KMS-11 (cell line): Measurements from ENCODE around the gene THBS4.

Experiments used
- H2AFZ ChIP-seq: fragments of 200-600 bp; sonication (generic); 2 replicates; pipeline ENCODE4 v1.6.1; 2016; ENCODE audit warnings: antibody characterized with exemption, mixed run types, low read depth
- H3K27ac ChIP-seq: fragments of 200-600 bp; sonication (generic); 2 replicates; pipeline ENCODE4 v1.6.1; 2016; ENCODE audit warnings: mild to moderate bottlenecking, mixed run types
- H3K27me3 ChIP-seq: fragments of 200-600 bp; sonication (generic); 2 replicates; pipeline ENCODE4 v1.6.1; 2017; ENCODE audit warnings: mild to moderate bottlenecking, low read depth, mixed run types, moderate library complexity; ENCODE audit not compliant: insufficient read depth
- H3K36me3 ChIP-seq: fragments of 200-600 bp; sonication (generic); 2 replicates; pipeline ENCODE4 v1.6.1; 2017; ENCODE audit warnings: mild to moderate bottlenecking, mixed run types; ENCODE audit not compliant: insufficient read depth
- H3K4me1 ChIP-seq: fragments of 200-600 bp; sonication (generic); 2 replicates; pipeline ENCODE4 v1.6.1; 2016; ENCODE audit warnings: mild to moderate bottlenecking, low read depth, mixed run types; ENCODE audit not compliant: poor library complexity, severe bottlenecking
- H3K4me2 ChIP-seq: fragments of 200-600 bp; sonication (generic); 2 replicates; pipeline ENCODE4 v1.7.0; 2016; ENCODE audit warnings: mild to moderate bottlenecking, mixed run types
- H3K4me3 ChIP-seq: fragments of 200-600 bp; sonication (generic); IDR thresholded peaks from 2 replicates; pipeline ENCODE4 v1.6.1; 2017; ENCODE audit warnings: low read depth, low read length, mixed read lengths; ENCODE audit not compliant: insufficient read depth
- H3K79me2 ChIP-seq: fragments of 200-600 bp; sonication (generic); 2 replicates; pipeline ENCODE4 v1.6.1; 2016; ENCODE audit warnings: low read depth, mixed run types; ENCODE audit not compliant: insufficient read depth
- H3K9ac ChIP-seq: fragments of 200-600 bp; sonication (generic); 2 replicates; pipeline ENCODE4 v1.6.1; 2016; ENCODE audit warnings: mild to moderate bottlenecking, mixed run types
- H4K20me1 ChIP-seq: fragments of 200-600 bp; sonication (generic); 2 replicates; pipeline ENCODE4 v1.6.1; 2016; ENCODE audit warnings: mild to moderate bottlenecking, mixed run types; ENCODE audit not compliant: insufficient read depth
- TF ChIP-seq, protein P1 (sequence below): fragments of 200-600 bp; sonication (generic); conservative IDR thresholded peaks from 2 replicates; pipeline ENCODE4 v1.6.1; 2017; ENCODE audit warnings: low read depth, mild to moderate bottlenecking, antibody characterized with exemption, low read length, moderate library complexity, mixed read lengths

Gene THBS4

DNA sequence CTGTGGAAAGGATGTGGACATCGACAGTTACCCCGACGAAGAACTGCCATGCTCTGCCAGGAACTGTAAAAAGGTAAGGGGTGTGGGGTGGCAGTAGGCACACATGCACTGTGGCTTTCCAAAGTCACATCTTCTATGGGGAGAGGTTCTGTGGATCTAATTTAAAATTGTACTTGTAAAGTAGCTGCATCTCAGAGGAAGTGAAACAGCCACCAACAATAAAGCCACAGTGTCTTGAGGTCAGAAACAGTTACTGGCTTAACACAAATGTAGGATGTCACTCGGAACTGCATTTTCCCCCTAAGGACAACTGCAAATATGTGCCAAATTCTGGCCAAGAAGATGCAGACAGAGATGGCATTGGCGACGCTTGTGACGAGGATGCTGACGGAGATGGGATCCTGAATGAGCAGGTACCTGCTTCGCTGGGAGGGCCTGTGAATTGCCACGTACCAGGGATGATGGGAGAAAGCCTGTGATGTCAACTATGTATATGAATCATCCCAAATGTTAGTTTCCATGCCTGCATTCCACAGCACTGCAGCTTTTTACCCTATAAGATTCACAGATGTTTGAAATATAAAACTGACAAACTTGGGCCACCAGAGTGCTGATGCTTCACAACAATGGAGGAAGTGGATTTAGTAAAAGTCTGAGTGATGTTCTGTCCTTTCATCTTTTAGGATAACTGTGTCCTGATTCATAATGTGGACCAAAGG lies 35.3 kb downstream of the THBS4 start:
- no peaks in the 10 kb centered on the region for H3K36me3 ChIP-seq
- H3K4me3 ChIP-seq = no peak overlapping the region
- H3K4me2 ChIP-seq = no peak overlapping the region
- no peaks in the 10 kb centered on the region for H3K79me2 ChIP-seq
- no peak overlapping the region for H3K27ac ChIP-seq
- no peak overlapping the region for H3K9ac ChIP-seq
- H2AFZ ChIP-seq = no peak overlapping the region
- no peaks in the 10 kb centered on the region for H3K27me3 ChIP-seq
- H3K4me1 ChIP-seq = no peaks in the 10 kb centered on the region
- TF ChIP-seq, protein P1, sequence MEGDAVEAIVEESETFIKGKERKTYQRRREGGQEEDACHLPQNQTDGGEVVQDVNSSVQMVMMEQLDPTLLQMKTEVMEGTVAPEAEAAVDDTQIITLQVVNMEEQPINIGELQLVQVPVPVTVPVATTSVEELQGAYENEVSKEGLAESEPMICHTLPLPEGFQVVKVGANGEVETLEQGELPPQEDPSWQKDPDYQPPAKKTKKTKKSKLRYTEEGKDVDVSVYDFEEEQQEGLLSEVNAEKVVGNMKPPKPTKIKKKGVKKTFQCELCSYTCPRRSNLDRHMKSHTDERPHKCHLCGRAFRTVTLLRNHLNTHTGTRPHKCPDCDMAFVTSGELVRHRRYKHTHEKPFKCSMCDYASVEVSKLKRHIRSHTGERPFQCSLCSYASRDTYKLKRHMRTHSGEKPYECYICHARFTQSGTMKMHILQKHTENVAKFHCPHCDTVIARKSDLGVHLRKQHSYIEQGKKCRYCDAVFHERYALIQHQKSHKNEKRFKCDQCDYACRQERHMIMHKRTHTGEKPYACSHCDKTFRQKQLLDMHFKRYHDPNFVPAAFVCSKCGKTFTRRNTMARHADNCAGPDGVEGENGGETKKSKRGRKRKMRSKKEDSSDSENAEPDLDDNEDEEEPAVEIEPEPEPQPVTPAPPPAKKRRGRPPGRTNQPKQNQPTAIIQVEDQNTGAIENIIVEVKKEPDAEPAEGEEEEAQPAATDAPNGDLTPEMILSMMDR = no peak
- no peaks in the 10 kb centered on the region for H4K20me1 ChIP-seq

DNA sequence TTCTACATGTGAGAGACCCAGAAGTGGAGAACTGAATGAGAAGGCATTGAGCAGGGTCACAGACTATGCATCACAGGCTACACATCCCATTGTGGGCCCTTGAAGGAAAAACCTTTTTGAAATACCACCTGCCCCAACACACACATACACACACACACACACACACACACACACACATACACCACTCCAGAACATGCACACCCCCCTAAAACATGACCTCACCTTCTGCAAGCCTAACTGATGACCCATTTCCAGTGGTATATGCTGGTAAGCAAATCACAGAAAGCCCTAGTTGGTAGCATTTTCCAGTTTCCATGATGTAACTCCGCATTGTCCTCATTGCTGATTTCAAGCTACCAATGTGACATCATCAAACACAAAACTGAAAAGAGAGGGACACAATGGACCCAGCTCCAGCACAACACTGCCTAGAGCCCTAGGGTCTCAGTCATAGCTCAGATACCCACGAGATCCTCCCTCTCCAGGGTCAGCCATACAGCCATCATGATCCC lies 36.4 kb downstream of the THBS4 start:
- no peak overlapping the region for H2AFZ ChIP-seq
- no peak overlapping the region for H3K4me3 ChIP-seq
- no peaks in the 10 kb centered on the region for H3K79me2 ChIP-seq
- H3K4me2 ChIP-seq = no peak overlapping the region
- no peaks in the 10 kb centered on the region for H3K36me3 ChIP-seq
- TF ChIP-seq, protein P1 = no peak
- no peak overlapping the region for H3K27ac ChIP-seq
- no peak overlapping the region for H3K9ac ChIP-seq
- H3K27me3 ChIP-seq = no peaks in the 10 kb centered on the region
- no peaks in the 10 kb centered on the region for H4K20me1 ChIP-seq
- H3K4me1 ChIP-seq = no peaks in the 10 kb centered on the region

DNA sequence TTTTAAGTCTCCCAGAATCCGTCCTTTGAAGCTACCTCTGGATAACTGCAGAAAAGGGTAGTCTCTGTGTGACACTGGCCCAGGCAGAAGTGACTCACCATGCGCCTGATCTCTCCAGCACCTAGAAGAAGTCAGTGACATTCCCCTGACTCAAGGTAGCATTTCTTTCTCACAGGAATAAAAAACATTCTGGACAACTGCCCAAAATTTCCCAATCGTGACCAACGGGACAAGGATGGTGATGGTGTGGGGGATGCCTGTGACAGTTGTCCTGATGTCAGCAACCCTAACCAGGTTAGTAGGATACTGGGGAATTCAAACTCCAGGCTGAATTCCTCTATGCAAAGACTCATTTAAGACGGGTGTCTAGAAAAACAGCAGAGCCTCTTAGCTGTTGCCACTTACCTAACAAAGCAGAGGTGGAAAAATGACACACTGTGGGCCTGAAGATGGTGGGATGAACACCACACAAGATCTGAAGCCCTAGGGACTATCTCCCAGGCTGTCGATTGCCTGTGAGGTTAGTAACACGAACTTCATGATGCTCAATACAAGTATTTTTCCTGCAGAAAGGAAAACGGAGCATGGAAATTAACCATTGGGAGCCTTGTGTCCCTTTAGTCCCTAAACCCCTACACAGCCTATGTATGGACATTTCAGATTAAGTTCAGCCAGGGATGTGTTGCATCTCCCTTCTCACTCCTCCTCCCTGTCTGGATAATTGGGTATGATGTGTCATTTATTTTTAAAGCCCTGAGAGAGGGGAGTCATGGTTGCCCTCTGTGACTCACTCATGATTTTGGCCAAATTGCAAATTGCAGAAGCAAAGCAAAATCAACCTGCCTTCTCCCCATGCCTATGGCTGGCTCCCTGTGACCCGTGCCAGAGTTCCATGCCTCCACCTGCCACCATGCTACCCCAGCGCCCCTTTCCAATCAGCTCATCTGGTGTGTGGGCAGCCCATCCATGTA lies 37.2 kb downstream of the THBS4 start:
- Histone ChIP-seq H3K27ac (no peak overlapping the region), H2AFZ (no peak overlapping the region), H4K20me1 (no peaks in the 10 kb centered on the region), H3K27me3 (no peaks in the 10 kb centered on the region), H3K79me2 (no peaks in the 10 kb centered on the region), H3K9ac (no peak overlapping the region), H3K4me3 (no peak overlapping the region), H3K4me2 (no peak overlapping the region), H3K36me3 (no peaks in the 10 kb centered on the region), H3K4me1 (no peaks in the 10 kb centered on the region)
- TF ChIP-seq, protein P1 = no peak

DNA sequence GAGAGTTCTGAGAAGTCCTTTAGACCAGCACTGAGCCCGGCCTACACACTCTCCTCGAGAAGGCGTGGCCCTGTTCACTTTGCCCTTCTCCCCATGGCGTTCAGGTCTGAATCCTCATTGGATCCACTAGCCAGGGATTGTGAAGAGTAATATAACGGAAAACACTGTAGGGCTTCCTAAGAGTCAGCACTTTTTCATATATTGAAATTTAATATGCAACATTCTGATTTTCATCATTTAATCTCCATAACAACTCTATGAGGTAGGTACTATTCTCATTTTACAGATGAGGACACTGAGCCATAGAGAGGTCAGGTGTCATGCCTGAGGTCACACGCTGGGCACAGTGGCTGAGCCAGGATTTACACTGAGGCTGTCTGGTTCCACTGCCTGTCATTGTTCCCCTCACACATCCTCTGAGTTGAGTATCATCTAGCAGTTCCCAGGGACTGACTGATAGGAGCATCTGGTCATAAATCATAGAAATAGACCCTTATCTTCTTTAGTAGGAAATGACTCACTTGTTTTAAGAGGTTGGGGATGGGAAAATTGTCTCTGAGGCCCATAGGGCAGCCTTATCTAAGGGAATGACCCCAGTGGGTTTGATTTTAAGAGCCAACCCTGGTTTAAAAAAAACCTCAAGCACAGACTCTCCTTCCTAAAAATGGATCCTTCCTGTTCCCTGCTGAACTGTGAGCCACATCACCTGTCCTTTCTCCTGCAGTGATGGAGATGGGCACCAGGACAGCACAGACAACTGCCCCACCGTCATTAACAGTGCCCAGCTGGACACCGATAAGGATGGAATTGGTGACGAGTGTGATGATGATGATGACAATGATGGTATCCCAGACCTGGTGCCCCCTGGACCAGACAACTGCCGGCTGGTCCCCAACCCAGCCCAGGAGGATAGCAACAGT lies 41.2 kb downstream of the THBS4 start:
- H3K9ac ChIP-seq = no peak overlapping the region
- TF ChIP-seq, protein P1 = no peak
- no peaks in the 10 kb centered on the region for H3K79me2 ChIP-seq
- no peaks in the 10 kb centered on the region for H3K4me1 ChIP-seq
- no peak overlapping the region for H3K4me2 ChIP-seq
- H2AFZ ChIP-seq = no peak overlapping the region
- H3K27ac ChIP-seq = no peak overlapping the region
- no peaks in the 10 kb centered on the region for H3K27me3 ChIP-seq
- H3K4me3 ChIP-seq = no peak overlapping the region
- H4K20me1 ChIP-seq = no peaks in the 10 kb centered on the region
- H3K36me3 ChIP-seq = no peaks in the 10 kb centered on the region
